Measurements from ENCODE around the gene KLRF2.
A peak's percentile ranks its signal among the peaks of the same experiment; 100 is the strongest.

Gene KLRF2

GRCh38 chr12:9856151-9856550, 25.1 kb upstream of the KLRF2 start:
- H3K36me3 ChIP-seq, result peaks cover 34% of the 10 kb centered on the region
- no peaks in the 10 kb centered on the region for H3K9me3 ChIP-seq
- peak overlapping the region; percentile 32 for H3K27ac ChIP-seq
- peaks cover 10 to 17% of the 10 kb centered on the region in 2 experiments for H3K4me1 ChIP-seq (ENCODE audit: control insufficient read depth in 1 of 2, insufficient read depth in 1 of 2, low read depth in 1 of 2, low read length in 1 of 2)
- no peak for TF ChIP-seq CTCF (IDR thresholded peaks at IDR 0.05)
- no peaks in the 10 kb centered on the region for H3K27me3 ChIP-seq
- H3K4me3 ChIP-seq (ENCODE audit: low read depth in 1 of 2, low read length in 1 of 2), result no peak overlapping the region

GRCh38 chr12:9856894-9857293, 24.4 kb upstream of the KLRF2 start:
- no peak for TF ChIP-seq CTCF (IDR thresholded peaks at IDR 0.05)
- Histone ChIP-seq H3K36me3 (peaks cover 38% of the 10 kb centered on the region), H3K27me3 (no peaks in the 10 kb centered on the region)

GRCh38 chr12:9858135-9858534, 23.2 kb upstream of the KLRF2 start:
- no peak overlapping the region for H3K27ac ChIP-seq
- TF ChIP-seq CTCF (IDR thresholded peaks at IDR 0.05), result no peak
- no peaks in the 10 kb centered on the region for H3K27me3 ChIP-seq
- peaks cover 25% of the 10 kb centered on the region for H3K36me3 ChIP-seq
- H3K4me3 ChIP-seq (ENCODE audit: low read depth in 1 of 2, low read length in 1 of 2), result no peak overlapping the region
- H3K9me3 ChIP-seq, result no peaks in the 10 kb centered on the region
- peaks cover 10 to 17% of the 10 kb centered on the region in 2 experiments for H3K4me1 ChIP-seq (ENCODE audit: control insufficient read depth in 1 of 2, insufficient read depth in 1 of 2, low read depth in 1 of 2, low read length in 1 of 2)

More at GRCh38 chr12:9856894-9857293, 24.4 kb upstream of the KLRF2 start:
- H3K27ac ChIP-seq, result peak overlapping the region; percentile 32
- peaks cover 10 to 17% of the 10 kb centered on the region in 2 experiments for H3K4me1 ChIP-seq (ENCODE audit: control insufficient read depth in 1 of 2, insufficient read depth in 1 of 2, low read depth in 1 of 2, low read length in 1 of 2)
- no peaks in the 10 kb centered on the region for H3K9me3 ChIP-seq
- no peak overlapping the region for H3K4me3 ChIP-seq (ENCODE audit: low read depth in 1 of 2, low read length in 1 of 2)

GRCh38 chr12:9864913-9865675, 16.2 kb upstream of the KLRF2 start:
- Histone ChIP-seq H3K4me1 (ENCODE audit: control insufficient read depth in 1 of 2, insufficient read depth in 1 of 2, low read depth in 1 of 2, low read length in 1 of 2) (peaks cover 4 to 30% of the 10 kb centered on the region in 2 experiments), H3K27ac (no peak overlapping the region), H3K4me3 (ENCODE audit: low read depth in 1 of 2, low read length in 1 of 2) (peak overlapping the region; percentile 61 to 65), H3K9me3 (no peaks in the 10 kb centered on the region), H3K36me3 (peaks cover 4% of the 10 kb centered on the region), H3K27me3 (no peaks in the 10 kb centered on the region)
- no peak for TF ChIP-seq CTCF (IDR thresholded peaks at IDR 0.05)

- no peak for TF ChIP-seq CTCF (IDR thresholded peaks at IDR 0.05)
- Histone ChIP-seq H3K27ac (peak overlapping the region; percentile 92), H3K4me1 (ENCODE audit: control insufficient read depth in 1 of 2, insufficient read depth in 1 of 2, low read depth in 1 of 2, low read length in 1 of 2) (peaks cover 8 to 36% of the 10 kb centered on the region in 2 experiments), H3K9me3 (no peaks in the 10 kb centered on the region), H3K36me3 (no peaks in the 10 kb centered on the region), H3K4me3 (ENCODE audit: low read depth in 1 of 2, low read length in 1 of 2) (peak overlapping the region; percentile 61 to 65), H3K27me3 (no peaks in the 10 kb centered on the region)
Measured at GRCh38 chr12:9866860-9867269, 14.4 kb upstream of the KLRF2 start.
